Measurements from ENCODE around the gene STRN4.
A peak's percentile ranks its signal among the peaks of the same experiment; 100 is the strongest.
"Not testable (repeated sequence)": the region's sequence is repeated elsewhere in the genome, so short reads cannot be mapped to it uniquely, and the experiment has no call there.

STRN4 gene

DNA sequence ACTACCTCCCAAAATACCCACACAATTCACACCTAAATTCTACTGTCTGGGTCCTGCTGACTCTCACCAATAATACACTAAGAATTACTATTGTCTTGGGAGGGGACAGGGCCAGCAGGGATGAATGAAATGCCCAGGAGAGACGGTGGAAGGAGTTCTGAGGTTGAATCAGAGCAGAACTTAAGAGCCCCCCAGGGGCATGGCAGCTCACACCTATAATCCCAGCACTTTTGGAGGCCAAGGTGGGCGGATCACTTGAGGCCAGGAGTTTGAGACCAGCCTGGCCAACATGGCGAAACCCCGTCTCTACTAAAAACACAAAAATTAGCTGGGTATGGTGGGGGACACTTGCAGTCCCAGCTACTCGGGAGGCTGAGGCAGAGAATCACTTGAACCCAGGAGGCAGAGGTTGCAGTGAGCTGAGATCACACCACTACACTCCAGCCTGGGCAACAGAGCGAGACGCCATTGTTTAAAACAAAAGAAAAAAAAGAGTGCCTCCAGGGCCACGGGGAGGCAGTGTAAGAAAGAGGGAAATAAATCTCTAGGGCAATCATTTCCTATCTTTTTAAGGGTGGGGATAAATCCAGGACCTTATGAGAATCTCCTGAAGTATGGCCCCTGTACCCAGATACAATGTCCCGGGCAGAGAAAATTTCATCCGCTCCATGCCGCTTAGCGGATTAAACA lies 31.9 kb upstream of the STRN4 start:
- not testable (repeated sequence) for H3K27me3 Mint-ChIP-seq, H3K4me3 Mint-ChIP-seq, ATAC-seq, DNase-seq, H3K9me3 Mint-ChIP-seq
- H3K4me1 Mint-ChIP-seq = peaks cover 55% of the 10 kb centered on the region
- peak overlapping the region in 1 of 2 donors; percentile 96 for H3K27ac Mint-ChIP-seq

DNA sequence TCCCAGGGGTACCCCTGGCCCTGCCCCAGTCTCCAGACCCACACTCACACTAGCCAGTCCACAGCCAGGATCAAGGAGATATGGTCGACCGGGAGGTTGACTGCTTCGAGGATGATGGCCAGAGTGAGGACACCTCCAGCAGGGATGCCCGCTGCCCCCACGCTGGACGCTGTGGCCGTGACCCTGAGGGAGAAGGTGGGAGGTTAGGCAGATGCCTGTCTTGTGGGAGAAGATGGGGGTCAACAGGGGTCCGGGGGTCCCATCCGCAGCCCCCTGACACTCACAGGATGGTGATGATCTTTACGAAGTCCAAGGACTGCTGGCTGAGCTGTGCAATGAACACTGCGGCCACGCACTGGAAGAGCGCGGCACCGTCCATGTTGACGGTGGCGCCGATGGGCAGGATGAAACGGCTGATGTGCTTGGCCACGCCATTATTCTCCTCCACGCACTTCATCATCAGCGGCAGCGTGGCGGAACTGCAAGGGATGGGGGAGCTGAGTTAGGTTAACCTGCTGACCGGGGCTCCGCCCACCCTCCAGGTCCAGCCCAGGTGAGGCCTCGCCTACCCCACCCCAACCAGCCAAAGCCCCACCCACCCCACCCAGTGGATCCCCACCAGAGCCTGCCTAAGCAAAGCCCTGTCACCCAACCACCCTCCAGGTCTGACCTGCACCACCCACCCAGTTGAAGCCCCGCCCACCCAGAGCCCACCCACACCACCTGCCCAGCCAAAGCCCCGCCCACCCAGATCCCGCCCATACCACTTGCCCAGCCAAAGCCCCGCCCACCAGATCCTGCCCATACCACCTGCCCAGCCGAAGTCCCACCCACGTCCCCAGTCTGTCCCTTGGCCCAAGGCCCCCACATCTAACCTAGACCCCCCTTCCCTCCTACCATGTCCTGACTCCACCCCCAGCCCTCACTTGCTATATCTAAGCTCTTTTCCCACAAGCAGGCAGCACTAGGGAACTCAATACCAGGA lies 31.0 kb upstream of the STRN4 start:
- H3K27me3 Mint-ChIP-seq = no peaks in the 10 kb centered on the region
- H3K4me1 Mint-ChIP-seq = peaks cover 46% of the 10 kb centered on the region
- ATAC-seq = peak; percentile 29
- H3K27ac Mint-ChIP-seq = peak overlapping the region; percentile 52 to 96
- DNase-seq = no peak
- H3K9me3 Mint-ChIP-seq = no peaks in the 10 kb centered on the region
- no peak overlapping the region for H3K4me3 Mint-ChIP-seq

DNA sequence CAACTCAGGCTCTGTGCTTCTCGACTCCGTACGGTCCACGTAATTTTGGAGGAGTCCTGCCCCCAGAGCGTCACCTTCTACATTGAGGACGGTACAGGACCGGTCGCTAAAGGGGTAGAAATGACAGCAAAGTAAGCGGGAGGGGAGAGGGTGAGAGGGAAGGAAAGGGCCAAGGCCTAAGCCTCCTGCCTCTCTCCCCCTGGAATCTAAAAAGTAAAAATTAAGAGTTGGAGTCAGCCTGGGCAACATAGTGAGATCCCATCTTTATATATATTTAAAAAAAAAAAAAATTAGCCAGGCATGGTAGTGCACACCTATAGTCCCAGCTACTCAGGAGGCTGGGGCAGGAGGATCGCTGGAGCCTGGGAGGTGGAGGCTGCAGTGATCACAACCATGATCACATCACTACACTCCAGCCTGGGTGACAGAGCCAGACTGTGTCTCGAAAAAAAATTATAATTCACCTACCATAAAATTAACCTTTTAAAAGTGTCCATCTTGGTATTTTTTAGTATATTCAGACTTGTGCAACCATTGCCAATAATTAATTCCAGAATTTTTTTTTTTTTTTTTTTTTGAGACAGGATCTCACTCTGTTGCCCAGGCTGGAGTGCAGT lies 29.5 kb upstream of the STRN4 start:
- ATAC-seq (no peak), DNase-seq (no peak)
- Mint-ChIP-seq H3K9me3 (no peaks in the 10 kb centered on the region), H3K4me1 (peaks cover 38% of the 10 kb centered on the region), H3K27ac (no peak overlapping the region), H3K4me3 (no peak overlapping the region), H3K27me3 (no peaks in the 10 kb centered on the region)

DNA sequence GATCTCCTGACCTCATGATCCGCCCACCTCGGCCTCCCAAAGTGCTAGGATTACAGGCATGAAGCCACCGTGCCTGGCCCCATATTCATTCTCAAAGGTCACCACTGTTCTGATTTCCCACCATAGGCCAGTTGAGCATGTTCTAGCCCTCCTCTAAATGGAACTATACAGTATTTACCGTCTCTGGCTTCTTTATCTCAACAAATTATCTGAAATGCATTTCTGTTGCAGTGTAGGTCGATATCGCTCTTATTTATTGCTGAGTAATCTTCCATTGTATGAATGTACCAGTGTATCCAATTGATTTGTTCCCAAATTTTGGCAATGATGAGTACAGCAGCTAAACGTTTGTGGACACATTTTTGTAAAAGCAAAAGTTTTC lies 26.8 kb upstream of the STRN4 start:
- ATAC-seq = peak; percentile 10
- H3K4me1 Mint-ChIP-seq = peaks cover 24% of the 10 kb centered on the region

DNA sequence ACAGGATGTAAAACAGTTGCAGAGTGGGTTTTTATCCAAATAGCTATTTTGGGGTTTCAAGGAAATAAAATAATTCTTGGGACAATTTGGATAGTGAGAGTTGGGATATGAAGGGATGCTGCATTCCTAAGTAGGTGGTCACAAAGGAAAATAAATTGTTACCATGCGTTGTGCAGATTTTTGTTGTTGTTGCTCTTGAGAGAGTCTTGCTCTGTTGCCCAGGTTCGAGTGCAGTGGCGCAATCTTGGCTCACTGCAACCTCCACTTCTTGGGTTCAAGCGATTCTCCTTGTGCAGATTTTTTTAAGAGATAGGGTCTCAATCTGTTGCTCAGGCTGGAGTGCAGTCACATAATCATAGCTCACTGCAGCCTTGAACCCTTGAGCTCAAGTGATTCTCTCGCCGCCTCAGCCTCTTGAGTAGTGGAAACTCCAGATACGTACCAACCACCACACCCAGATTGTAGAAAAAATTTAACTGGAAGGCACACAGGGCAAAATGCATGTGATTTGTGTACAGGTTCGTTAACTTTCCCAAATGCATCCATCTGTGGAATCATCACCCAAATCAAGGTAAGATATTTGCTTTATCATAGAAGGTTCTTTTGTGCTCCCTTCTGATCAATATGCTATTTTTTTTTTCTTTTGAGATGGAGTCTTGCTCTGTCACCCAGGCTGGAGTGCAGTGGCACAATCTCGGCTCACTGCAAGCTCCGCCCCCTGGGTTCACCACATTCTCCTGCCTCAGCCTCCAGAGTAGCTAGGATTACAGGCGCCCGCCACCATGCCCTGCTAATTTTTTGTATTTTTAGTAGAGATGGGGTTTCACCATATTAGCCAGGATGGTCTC lies 26.1 kb upstream of the STRN4 start:
- DNase-seq (no peak), ATAC-seq (peak; percentile 30)
- H3K4me3 Mint-ChIP-seq = no peak overlapping the region
- peaks cover 19% of the 10 kb centered on the region for H3K4me1 Mint-ChIP-seq
- peak overlapping the region; percentile 19 to 25 for H3K27ac Mint-ChIP-seq
- H3K27me3 Mint-ChIP-seq = no peaks in the 10 kb centered on the region
- H3K9me3 Mint-ChIP-seq = no peaks in the 10 kb centered on the region

More for the DNA sequence above, 26.8 kb upstream of the STRN4 start:
- Mint-ChIP-seq H3K27ac (peak overlapping the region in 1 of 2 donors; percentile 19), H3K9me3 (no peaks in the 10 kb centered on the region), H3K4me3 (no peak overlapping the region), H3K27me3 (no peaks in the 10 kb centered on the region)
- DNase-seq = no peak

DNA sequence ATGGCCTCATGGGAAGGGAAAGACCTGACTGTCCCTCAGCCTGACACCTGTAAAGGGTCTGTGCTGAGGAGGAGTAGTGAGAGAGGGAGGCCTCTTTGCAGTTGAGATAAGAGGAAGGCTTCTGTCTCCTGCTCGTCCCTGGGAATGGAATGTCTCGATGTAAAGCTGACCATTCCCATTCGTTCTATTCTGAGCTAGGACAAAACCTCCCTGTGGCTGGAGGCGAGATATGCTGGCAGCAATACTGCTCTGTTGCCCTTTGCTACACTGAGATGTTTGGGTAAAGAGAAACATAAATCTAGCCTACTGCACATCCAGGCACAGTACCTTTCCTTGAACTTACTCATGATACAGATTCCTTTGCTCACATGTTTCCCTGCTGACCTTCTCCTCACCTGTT lies 22.5 kb upstream of the STRN4 start:
- not testable (repeated sequence) for H3K27ac Mint-ChIP-seq, H3K4me3 Mint-ChIP-seq, DNase-seq, ATAC-seq, H3K4me1 Mint-ChIP-seq, H3K27me3 Mint-ChIP-seq, H3K9me3 Mint-ChIP-seq

DNA sequence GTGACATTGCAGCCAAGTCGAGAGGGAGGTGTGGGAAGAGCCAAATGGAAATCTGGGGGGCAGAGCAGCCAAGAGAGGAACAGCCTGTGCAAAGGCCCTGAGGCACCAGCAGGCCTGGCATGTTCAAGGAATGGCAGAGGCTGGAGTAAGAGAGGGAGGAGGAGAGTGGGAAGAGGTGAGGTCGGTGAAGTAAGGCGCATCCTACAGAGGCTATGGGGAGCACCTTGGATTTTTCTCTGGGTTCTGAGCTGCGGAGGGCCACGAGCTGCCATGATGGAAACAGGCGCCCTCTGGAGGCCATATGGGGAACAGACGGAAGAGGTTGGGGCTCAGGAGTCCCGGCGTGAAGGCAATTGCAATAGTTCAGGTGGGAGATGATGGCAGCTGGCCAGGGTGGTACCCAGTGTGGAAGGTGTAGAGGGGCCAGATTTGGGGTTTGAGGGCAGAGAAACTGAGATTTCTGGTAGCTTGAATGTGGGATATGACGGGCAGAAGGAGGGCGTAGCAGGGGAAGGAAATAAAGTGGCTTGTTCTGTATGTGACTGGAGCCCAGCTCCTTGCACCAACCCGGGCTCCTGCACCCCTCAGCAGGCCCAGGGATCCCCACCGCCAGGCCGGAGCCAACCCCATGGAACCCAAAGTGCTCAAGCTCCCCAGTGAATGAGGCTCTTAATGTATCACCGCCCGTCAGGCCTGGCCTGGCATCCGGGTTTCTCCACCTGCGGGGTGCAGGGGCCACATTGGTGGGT lies 20.5 kb upstream of the STRN4 start:
- Mint-ChIP-seq H3K27me3 (no peaks in the 10 kb centered on the region), H3K27ac (peak overlapping the region in 1 of 2 donors; percentile 1), H3K9me3 (no peaks in the 10 kb centered on the region), H3K4me3 (no peak overlapping the region), H3K4me1 (peaks cover 7% of the 10 kb centered on the region)
- peak; percentile 90 for ATAC-seq
- peak; percentile 66 to 67 for DNase-seq

DNA sequence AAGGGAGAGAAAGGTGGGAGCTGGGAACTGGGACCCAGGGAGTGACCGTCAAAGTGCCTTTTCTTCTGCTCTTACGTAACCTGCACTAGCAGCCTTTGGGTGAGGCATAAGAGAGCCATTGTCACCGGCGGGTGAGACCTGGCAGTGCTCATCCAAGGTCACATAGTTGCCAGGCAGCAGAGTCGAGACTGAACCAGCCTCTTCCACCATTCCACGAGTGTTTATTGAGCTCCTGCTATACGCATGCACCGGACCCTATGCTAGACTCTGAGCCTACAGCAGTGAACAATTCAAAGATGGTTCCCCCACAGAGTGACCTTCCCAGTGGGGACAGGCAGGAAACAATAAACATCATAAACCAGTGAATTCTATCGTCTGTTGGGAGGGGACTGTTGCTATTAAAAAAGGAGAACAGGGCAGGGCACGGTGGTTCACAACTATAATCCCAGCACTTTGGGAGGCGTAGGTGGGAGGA lies 18.6 kb upstream of the STRN4 start:
- Mint-ChIP-seq H3K27ac (peak overlapping the region in 1 of 2 donors; percentile 8), H3K27me3 (no peaks in the 10 kb centered on the region)
- no peak for ATAC-seq

DNA sequence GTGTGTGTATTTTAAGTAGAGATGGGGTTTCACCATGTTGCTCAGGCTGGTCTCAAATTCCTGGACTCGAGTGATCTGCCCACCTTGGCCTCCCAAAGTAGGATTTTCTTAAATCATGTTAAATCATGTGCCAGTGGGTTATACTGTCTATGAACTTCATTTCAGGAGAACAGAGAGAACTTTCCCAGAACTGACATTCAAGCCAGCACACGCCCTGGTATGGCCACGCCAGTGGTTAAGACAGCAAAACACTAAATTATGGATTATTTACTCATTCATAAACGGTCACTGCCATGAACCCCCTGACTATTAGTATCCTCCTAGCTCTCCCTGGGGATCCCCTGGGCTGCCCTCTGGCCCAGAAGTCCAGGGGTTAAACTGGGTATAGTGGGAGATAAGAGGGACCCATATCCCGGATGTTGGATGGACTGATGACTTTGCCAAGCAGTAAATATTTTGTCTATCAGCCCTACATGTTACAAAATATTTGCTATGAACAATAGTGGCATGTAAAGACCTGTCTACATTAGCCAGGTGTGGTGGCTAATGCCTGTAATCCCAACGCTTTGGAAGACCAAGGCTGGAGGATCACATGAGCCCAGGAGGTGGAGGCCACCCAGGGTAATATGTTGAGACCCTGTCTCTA lies 16.1 kb upstream of the STRN4 start:
- H3K27ac Mint-ChIP-seq = no peak overlapping the region
- no peaks in the 10 kb centered on the region for H3K9me3 Mint-ChIP-seq
- ATAC-seq (no peak), DNase-seq (no peak)
- peaks cover 12% of the 10 kb centered on the region for H3K4me1 Mint-ChIP-seq
- no peak overlapping the region for H3K4me3 Mint-ChIP-seq
- H3K27me3 Mint-ChIP-seq = no peaks in the 10 kb centered on the region

More for the DNA sequence above, 18.6 kb upstream of the STRN4 start:
- Mint-ChIP-seq H3K9me3 (no peaks in the 10 kb centered on the region), H3K4me3 (no peak overlapping the region), H3K4me1 (peaks cover 7% of the 10 kb centered on the region)
- no peak for DNase-seq

DNA sequence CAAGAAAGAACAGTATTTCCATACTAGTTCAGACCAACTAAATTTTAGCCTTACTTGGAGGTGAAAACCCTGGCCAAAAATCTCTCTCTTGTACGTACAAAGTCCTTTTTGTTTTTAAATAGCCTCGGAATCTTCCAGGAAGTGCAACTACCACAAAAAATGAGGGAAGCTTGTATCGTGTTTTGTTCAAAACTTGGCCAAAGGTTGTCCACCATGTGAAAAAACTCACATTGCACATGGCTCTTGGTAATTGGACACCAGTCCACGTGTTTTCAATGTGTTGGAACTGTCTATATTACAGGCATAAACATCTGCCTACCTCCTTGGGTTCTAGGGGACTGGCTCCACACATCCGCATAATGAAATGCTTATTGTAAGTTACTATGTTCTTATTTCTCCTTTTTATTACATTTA lies 15.2 kb upstream of the STRN4 start:
- Mint-ChIP-seq H3K27ac (no peak overlapping the region), H3K4me1 (peaks cover 16% of the 10 kb centered on the region), H3K27me3 (no peaks in the 10 kb centered on the region), H3K9me3 (no peaks in the 10 kb centered on the region), H3K4me3 (no peak overlapping the region)
- no peak for ATAC-seq
- DNase-seq = no peak

DNA sequence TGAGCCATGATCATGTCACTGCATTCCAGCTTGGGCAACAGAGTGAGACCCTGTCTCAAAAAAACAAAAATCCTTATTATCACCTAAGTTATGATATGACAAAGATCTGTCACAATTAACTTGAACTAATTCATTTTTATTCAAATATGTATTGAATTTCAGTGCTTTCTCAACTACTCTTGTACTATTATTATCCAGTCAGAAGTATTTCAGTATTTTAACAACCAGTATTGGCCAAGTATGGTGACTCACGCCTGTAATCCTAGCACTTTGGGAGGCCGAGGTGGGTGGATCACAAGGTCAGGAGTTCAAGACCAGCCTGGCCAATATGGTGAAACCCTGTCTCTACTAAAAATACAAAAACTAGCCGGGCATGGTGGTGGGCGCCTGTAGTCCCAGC lies 14.6 kb upstream of the STRN4 start:
- not testable (repeated sequence) for H3K27me3 Mint-ChIP-seq, H3K9me3 Mint-ChIP-seq, ATAC-seq, H3K4me3 Mint-ChIP-seq, H3K27ac Mint-ChIP-seq, DNase-seq
- H3K4me1 Mint-ChIP-seq = peaks cover 16% of the 10 kb centered on the region

DNA sequence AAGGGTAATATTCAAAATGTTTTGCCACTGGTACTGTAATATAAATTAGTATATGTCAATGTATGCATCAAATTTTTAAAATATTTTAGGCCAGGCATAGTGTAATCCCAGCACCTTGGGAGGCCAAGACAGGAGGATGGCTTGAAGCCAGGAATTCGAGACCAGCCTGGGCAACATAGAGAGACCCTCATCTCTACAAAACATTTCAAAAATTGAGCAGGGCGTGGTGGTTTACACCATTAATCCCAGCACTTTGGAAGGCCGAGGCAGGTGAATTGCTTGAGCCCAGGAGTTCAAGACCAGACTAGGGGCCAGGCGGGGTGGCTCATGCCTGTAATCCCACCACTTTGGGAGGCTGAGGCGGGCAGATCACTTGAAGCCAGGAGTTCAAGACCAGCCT lies 14.1 kb upstream of the STRN4 start:
- Mint-ChIP-seq H3K4me1 (peaks cover 16% of the 10 kb centered on the region), H3K4me3 (no peak overlapping the region), H3K27me3 (no peaks in the 10 kb centered on the region), H3K27ac (no peak overlapping the region), H3K9me3 (no peaks in the 10 kb centered on the region)
- no peak for DNase-seq
- no peak for ATAC-seq

DNA sequence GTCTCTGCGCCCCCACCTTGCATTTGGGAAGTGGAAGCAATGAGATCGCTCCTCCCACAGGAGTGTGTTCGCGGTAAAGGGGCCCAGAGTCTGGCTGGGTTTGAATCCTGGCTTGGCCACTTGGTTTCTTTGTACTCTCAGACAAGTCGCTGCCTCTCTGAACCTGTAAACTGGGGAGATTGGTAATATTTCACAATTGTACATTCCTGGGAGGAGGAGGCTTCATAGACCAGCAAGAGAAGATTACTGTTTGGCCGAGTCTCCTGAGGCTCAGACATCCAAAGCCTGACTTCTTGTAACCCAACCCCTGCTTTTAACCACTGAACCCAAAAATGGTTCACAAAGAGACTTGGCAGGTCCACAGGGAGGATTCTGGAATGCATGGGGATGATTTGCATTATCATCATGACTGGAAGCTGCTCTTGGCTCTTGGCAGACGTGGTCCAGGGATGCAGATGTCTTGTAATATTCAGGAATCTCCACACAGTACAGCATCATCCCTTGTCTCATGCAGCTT lies 13.6 kb upstream of the STRN4 start:
- DNase-seq (no peak), ATAC-seq (no peak)
- peaks cover 16% of the 10 kb centered on the region for H3K4me1 Mint-ChIP-seq
- H3K9me3 Mint-ChIP-seq = no peaks in the 10 kb centered on the region
- H3K27me3 Mint-ChIP-seq = no peaks in the 10 kb centered on the region
- no peak overlapping the region for H3K27ac Mint-ChIP-seq
- H3K4me3 Mint-ChIP-seq = no peak overlapping the region

DNA sequence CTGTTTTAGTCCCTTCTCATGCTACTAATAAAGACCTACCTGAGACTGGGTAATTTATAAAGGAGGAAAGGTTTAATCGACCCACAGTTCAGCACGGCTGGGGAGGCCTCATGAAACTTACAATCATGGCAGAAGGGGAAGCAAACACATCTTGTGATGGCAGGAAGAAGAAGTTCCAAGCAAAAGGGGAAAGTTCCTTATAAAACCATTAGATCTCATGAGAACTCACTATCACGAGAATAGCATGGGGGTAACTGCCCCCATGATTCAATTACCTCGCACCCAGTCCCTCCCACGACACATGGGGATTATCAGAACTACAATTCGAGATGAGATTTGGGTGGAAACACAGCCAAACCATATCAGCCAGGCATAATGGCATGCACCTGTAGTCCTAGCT lies 13.0 kb upstream of the STRN4 start:
- Mint-ChIP-seq H3K4me1 (peaks cover 16% of the 10 kb centered on the region), H3K9me3 (no peaks in the 10 kb centered on the region), H3K27me3 (no peaks in the 10 kb centered on the region), H3K27ac (peak overlapping the region in 1 of 2 donors; percentile 34), H3K4me3 (no peak overlapping the region)
- no peak for DNase-seq
- ATAC-seq = no peak
